Esophagus muscularis mucosa (tissue), 3 donors: ENCODE results near the gene CHDH.

Experiments
- EP300 ChIP-seq: sonication (generic); formaldehyde crosslinking; IDR thresholded peaks from one replicate; pipeline ENCODE4 v1.6.1; 2017; ENCODE audit warnings: antibody characterized with exemption
- TF ChIP-seq, protein P1 (sequence below), 3 experiments: fragments of 200-600 bp in 2 of 3; fragments of 450-650 bp in 1 of 3; sonication (generic) in 2 of 3; IDR thresholded peaks; one replicate each; pipeline ENCODE4 v1.5.1; 2017 to 2019; ENCODE audit warnings: antibody characterized with exemption in 3 of 3, mild to moderate bottlenecking in 2 of 3, moderate library complexity in 1 of 3

DNA sequence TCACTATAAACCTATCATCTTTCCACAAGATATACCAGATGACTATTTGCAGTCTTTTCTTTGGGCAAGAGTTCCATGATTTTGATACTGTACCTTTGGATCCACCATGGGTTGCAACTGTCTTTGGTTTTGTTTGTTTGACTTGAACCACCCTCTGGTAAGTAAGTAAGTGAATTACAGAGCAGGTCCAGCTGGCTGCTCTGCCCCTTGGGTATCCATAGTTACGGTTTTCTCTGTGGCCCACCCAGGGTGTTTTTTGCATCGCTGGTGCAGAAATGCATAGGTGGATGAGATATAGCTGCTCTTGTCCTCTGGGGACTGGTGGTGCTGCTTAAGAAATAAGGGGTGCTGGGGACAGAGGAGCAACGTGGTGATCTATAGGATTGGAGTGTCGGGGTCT, 33.8 kb downstream of the CHDH start:
- TF ChIP-seq, protein P1, sequence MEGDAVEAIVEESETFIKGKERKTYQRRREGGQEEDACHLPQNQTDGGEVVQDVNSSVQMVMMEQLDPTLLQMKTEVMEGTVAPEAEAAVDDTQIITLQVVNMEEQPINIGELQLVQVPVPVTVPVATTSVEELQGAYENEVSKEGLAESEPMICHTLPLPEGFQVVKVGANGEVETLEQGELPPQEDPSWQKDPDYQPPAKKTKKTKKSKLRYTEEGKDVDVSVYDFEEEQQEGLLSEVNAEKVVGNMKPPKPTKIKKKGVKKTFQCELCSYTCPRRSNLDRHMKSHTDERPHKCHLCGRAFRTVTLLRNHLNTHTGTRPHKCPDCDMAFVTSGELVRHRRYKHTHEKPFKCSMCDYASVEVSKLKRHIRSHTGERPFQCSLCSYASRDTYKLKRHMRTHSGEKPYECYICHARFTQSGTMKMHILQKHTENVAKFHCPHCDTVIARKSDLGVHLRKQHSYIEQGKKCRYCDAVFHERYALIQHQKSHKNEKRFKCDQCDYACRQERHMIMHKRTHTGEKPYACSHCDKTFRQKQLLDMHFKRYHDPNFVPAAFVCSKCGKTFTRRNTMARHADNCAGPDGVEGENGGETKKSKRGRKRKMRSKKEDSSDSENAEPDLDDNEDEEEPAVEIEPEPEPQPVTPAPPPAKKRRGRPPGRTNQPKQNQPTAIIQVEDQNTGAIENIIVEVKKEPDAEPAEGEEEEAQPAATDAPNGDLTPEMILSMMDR (IDR thresholded peaks at IDR 0.05) = no peak
- TF ChIP-seq EP300 = no peak
